NCI-H524 (cell line): ENCODE measurements around the gene PPM1J.

Source experiments
- DNase-seq, 2 experiments: peaks; one replicate each; lab custom pipeline; 2025; lab: John Stamatoyannopoulos, UW

PPM1J gene

GRCh38 chr1:112704934-112705627 is 10.1 kb downstream of the PPM1J start:
- DNase-seq, result peak in 1 of 2 experiments; percentile 27

GRCh38 chr1:112704391-112704933 is 10.7 kb downstream of the PPM1J start:
- DNase-seq, result no peak

- DNase-seq, result no peak
Measured at GRCh38 chr1:112703706-112704105, 11.4 kb downstream of the PPM1J start.

- DNase-seq, result no peak
Measured at GRCh38 chr1:112702420-112703261, 12.5 kb downstream of the PPM1J start.

GRCh38 chr1:112702067-112702395 is 13.1 kb downstream of the PPM1J start:
- no peak for DNase-seq

GRCh38 chr1:112701227-112702066 is 13.7 kb downstream of the PPM1J start:
- no peak for DNase-seq

GRCh38 chr1:112700290-112701226 is 14.6 kb downstream of the PPM1J start:
- DNase-seq, result peak in 1 of 2 experiments; percentile 36

- DNase-seq, result no peak
Measured at GRCh38 chr1:112699425-112700144, 15.5 kb downstream of the PPM1J start.

GRCh38 chr1:112698366-112699310 is 16.5 kb downstream of the PPM1J start:
- no peak for DNase-seq

- DNase-seq, result no peak
Measured at GRCh38 chr1:112697781-112698201, 17.3 kb downstream of the PPM1J start.

GRCh38 chr1:112696578-112697314 is 18.4 kb downstream of the PPM1J start:
- DNase-seq, result no peak

- no peak for DNase-seq
Measured at GRCh38 chr1:112695276-112695675, 19.9 kb downstream of the PPM1J start.

- no peak for DNase-seq
Measured at GRCh38 chr1:112694363-112694929, 20.7 kb downstream of the PPM1J start.

GRCh38 chr1:112693821-112694220 is 21.3 kb downstream of the PPM1J start:
- no peak for DNase-seq

GRCh38 chr1:112692681-112693080 is 22.5 kb downstream of the PPM1J start:
- DNase-seq, result no peak

- DNase-seq, result no peak
Measured at GRCh38 chr1:112689842-112690237, 25.3 kb downstream of the PPM1J start.

- no peak for DNase-seq
Measured at GRCh38 chr1:112689196-112689841, 25.8 kb downstream of the PPM1J start.

GRCh38 chr1:112688781-112689193 is 26.3 kb downstream of the PPM1J start:
- no peak for DNase-seq
